ELF-1 (cell line): Measurements from ENCODE around the gene CYTH3.
"Not testable (repeated sequence)": the region's sequence is repeated elsewhere in the genome, so short reads cannot be mapped to it uniquely, and the experiment has no call there.

Experiments
- DNase-seq: peaks from one replicate; pipeline ENCODE4 v3.0.0-alpha.2; 2016; ENCODE audit warnings: low read depth, low spot score

The CYTH3 gene

DNA sequence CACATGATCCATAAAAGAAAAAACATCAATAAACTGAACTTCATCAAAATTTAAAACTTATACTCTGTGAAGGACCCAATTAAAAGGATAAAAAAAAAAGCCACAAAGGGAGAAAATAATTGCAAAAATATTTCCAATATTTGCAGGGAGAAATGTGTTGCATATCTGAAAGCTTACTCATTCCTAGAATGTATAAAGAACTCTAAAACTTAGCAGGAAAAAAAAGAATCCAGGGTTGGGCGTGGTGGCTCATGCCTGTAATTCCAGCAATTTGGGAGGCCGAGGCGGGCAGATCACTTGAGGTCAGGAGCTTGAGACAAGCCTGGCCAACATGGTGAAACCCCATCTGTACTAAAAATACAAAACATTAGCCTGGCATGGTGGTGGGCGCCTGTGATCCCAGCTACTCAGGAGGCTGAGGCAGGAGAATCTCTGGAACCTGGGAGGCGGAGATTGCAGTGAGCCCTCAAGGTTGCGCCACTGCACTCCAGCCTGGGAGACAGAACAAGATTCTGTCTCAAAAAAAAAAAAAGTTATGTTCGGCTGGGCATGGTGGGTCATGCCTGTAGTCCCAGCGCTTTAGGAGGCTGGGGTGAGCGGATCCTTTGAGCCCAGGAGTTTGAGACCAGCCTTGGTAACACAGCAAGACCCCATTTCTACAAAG lies 11.1 kb upstream of the CYTH3 start:
- not testable (repeated sequence) for DNase-seq

DNA sequence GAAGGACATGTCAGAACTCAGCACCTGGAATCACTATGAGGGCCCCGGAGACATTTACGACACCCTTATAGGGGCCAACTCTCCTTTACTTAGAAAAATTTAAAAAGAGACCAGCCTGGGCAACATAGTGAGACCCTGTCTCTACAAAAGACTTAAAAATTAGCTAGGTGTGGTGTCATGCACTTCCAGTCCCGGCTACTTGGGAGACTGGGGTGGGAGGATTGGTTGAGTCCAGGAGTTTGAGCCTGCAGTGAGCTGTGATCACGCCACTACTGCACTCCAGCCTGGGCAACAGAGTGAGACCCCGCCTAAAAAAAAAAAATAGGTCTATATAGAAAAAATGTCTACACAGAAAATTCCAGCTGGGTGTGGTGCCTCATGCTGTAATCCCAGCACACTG lies 7.5 kb upstream of the CYTH3 start:
- no peak for DNase-seq

DNA sequence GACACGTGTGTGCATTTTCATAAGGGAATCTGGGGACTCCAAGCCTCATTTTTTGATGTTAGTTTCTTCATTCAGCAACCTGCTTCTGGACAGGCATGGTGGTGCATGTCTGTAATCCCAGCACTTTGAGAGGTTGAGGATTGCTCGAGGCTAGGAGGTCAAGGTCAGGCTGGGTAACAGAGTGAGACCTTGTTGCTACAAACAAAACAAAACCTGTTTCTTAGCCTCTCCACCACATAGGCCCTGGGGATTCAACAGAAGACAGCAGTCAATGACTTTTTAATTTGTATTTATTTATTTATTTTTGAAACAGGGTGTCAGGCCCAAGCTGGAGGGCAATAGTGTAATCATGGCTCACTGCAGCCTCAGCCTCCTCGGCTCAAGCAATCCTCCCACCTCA lies 6.9 kb upstream of the CYTH3 start:
- no peak for DNase-seq

DNA sequence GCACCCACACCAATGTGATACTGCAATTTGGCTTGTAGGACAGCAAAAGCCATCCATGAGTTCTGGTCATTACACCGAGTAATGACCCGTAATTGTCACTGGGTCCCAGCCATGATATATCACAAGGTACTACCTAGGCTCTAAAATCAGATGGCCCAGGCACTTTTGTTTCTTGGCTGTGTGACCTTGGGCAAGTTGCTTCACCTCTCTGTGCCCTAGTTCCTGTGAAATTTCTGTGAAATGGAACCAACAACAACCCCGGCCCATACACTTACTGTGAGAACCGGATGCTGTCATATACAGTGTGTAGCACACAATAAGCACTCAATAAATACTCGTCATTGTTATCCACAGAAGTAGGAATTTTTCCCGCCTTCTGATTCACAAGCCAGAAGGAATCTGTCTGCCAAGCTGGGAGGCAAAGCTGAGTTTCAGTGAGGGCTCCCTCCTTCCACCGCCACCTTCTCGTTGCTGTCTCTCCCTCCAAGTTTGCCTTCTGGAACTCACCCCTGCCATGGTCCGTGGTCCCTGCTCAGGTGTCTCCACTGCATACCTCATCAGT lies 6.4 kb upstream of the CYTH3 start:
- DNase-seq, result no peak

DNA sequence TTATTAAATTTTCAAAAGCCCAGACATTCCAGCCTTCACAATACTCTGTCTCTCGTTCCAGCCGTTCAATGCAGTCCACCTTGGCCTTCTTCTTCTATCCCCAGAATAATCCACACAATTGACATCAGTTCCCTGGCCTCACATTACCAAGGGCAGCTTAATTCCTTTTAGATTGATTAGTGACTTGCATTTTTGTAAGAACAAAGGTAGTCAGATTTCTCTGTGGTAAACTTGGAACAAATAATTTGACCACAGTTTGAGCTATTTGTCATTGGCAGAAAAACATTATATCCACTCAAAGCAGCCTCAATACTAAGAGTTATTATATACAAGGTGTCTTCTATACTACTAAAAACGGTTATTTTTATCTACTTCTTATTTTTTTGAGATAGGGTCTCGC lies 5.1 kb upstream of the CYTH3 start:
- DNase-seq, result no peak

DNA sequence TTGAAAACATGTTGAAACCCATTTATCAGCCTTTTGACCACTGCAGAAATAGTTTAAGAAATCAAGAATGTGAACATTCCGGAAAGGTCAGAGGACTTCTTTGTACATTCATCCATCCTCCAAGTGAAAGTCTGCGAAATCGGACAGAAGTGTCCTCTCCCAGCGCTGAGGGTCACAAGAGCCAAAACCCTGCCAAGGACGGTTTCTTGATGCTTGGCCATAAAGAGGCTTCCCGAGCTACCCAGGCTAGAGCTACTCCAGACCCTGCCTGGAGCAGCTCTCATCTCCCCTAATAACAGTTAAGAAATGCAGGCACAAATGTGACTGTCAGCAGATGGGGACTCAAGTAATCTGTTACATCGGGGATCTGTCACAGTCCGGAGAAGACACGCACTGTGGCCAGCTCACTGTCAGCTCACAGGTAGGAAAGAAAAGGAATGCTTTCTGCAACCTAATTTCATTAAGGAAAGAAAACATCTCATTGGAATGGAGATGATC lies 4.5 kb upstream of the CYTH3 start:
- DNase-seq, result no peak

DNA sequence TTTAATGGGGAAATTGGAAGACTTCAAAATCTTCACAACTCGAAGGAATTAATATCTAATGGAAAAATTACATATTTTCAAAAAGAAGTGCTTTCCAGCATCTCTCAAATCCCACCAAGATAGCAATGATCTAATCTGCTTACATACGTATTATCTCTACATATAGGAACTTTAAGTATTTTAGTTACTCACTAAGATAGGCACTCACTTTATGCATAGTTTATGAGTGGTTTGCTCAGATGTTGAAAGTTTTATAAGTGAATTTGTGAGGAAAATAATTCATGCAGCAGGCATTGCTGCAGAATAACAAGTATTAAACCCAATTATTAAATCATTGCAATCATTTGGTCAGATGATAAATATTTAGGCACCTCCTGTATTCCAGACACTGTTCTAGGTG lies 2.3 kb upstream of the CYTH3 start:
- DNase-seq, result no peak

DNA sequence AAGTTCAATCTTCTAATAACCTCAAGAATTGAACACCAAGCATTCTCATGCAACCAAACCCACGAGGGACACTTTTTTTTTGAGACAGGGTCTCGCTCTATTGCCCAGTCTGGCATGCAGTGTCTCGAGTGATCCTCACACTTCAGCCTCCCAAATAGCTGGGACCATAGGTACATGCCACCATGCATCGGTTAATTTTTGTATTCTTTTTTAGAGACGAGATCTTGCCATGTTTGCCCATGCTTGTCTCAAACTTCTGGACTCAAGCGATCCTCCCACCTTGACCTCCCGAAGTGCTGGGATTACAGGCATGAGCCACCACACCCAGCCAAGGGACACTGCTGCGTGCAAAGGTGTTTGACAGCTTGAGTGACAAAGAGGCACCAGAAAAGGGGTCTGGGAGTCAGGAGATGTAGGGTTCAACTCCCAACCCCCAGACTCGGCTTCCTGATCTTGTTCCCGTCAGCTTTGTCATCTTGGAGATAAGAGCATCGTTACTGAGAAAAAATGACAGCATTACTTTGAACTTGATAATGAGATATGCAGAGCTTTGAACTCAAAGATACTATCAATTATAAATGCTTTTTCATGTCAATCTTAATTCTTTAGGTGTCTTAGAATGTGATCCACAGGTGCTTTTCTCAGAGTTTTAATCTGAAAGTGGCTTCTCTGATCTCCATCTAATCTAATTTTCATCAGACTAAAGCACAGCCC lies 1.6 kb upstream of the CYTH3 start:
- no peak for DNase-seq

DNA sequence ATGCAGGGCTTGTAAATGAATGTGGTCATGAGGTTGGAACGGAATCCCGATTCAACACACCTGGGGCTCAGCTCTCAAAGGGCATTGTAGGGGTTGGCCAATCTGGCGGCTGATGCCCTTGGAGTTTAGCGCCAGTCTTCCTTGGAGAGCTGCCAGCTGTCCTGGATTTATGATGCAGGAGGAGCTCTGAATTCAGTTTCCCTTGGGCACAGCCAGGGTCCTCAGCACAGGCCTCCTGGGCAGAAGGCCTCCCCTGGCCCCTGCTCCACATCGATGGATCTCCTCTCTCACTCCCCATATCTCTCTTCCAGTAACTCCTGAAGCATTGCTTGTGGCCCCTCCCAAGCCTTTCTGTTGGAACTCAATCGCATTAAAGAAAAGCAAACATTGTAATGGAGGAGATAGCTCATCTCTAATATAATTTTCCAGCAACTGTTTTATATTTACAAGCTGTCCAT lies 985 bp upstream of the CYTH3 start:
- DNase-seq, result no peak

DNA sequence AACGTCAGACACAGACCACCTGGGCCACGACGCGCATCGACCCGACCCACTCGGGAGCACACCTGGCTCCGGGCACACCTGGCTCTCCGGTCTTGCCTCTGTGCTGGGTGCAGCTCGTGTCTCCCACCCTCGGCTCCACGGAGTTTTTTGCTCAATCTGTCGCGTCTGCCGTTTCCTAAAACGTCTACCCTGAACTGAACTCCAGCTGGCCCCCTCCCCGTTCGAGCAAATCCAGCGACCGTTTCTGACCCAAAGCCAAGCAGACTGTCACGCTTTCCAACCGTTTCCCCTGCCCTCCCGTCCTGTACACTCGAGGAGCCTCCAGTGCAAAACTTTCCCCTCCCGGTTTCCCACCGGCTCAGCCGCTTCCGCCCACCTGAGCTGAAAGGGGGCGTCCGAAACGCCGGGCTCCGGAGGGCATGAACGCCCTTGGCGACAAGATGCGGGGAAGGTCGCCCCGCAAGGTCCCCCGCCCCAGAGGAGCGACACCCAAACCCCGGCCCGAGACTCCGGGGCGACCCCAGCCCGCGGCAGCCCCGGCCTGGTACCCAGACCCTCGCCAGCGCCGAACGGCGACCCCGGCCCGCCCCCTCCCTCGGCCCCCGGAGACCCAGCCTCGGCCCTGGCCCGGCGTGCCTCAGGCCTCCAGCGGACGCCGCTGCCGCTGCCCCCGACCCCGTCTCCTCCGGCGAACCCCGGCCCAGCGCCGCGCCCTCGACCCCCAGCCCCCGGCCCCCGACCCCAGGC lies 557 bp downstream of the CYTH3 start:
- DNase-seq, result peak; percentile 25

DNA sequence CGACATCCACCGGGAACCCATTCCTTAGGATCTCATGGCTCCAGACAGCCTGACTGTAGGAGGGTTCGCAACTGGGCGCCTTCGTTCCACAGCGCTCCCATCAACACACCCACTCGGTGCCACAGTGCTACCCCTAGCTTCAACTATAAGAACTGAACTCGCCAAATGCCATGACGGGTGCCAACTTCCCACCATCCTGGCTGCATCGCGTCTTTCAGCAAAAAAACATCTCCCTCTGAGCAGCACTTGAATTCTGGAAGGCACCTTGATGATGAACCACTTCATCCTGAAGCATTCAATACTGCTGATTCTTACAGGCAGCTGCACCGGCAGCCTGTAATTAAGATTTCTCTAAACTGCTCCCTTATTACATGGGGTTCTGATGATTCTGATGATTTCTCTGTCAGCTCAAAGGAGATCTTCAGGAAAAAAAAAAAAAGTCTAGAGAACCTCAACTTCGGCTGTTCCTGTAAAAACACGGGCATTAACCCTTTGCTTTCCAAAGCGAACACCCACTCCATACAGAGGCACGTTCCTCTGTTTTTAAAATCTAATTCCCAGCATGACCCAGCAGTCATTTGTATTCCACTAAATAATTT lies 1.3 kb downstream of the CYTH3 start:
- DNase-seq, result peak; percentile 23

DNA sequence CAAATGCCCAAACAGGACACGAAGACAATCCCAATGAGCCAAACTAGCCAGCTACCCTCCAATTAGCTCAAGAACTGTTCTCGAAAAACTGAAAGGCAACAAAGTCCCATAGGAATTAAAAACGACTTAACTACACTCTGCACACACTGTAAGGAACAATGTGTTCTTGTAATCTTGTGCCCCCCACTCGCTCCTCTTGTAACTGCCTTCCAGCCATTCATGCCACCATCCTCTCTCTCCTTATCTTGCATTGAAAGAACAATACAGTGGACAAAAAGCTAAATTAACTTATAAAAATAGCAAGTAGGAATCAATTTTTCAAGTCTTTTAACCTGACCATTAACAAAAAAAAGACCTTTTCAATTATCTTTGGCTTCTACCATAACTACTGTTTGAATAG lies 2.9 kb downstream of the CYTH3 start:
- no peak for DNase-seq

DNA sequence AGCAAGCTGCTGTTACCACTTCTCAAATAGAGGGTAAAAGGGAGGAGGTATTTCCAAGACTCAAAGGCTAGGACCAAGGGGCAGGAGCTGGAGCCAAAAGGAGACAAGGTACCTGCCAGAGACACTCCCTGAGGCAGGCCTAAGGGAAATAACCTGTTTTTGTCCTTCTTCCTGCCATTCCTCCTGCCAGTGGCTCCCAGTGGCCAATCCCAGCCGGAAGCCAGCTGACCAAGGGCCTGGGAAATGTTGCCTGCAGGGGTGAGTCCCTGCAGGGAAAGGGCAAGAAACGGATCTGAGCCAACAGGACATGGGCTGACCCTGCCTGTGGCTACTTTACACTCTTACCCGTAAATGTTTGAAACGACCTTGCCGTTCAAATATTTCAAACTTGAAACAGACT lies 3.5 kb downstream of the CYTH3 start:
- peak; percentile 87 for DNase-seq

DNA sequence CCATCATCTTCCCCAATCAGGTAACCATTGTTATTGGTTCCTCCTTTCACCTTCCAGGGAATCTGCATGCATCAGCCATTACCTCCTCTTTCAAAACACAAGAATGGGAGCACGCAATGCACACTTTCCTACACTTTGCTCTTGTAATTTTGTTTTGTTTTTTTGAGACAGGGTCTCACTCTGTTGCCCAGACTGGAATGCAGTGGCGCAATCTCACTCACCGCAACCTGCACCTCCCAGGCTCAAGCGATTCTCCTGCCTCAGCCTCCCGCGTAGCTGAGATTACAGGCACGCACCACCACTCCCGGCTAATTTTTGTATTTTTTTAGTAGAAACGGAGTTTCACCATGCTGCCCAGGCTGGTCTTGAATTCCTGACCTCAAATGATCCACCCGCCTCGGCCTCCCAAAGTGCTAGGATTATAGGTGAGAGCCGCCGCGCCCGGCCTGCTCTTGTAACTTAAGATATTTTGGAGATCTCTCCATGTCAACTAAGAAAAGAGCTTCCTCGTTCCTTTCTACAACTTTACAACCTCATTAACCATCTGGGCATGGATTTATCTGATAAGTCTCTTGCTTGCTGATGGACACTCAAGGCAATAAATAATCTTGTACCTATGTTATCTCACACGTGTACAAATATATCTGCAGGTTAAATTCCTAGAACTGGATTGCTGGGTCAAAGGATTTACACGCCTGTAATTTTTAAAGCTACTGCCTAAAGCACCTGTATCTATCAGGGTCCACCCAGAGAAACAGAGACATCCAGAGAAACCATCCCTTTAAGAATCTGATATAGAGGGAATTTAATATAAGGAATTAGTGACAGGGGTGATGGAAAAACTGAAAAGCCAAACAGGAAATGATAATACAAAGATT lies 4.2 kb downstream of the CYTH3 start:
- no peak for DNase-seq

DNA sequence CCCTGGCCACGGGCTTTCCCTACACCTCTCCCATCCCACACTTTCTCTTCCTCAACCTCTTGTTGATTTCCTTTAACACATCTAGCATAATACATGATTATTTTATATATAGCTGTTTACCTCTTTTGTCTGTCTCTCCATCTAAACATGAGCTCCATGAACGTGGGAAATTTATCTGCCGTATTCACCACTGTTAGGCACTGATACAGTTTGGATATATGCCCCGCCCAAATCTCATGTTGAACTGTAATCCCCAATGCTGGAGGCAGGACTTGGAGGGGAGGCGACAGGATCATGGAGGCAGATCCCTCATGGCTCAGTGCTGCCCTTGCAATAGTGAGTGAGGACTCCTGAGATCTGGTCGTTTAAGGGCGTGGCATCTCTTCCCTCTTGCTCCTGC lies 5.7 kb downstream of the CYTH3 start:
- no peak for DNase-seq

DNA sequence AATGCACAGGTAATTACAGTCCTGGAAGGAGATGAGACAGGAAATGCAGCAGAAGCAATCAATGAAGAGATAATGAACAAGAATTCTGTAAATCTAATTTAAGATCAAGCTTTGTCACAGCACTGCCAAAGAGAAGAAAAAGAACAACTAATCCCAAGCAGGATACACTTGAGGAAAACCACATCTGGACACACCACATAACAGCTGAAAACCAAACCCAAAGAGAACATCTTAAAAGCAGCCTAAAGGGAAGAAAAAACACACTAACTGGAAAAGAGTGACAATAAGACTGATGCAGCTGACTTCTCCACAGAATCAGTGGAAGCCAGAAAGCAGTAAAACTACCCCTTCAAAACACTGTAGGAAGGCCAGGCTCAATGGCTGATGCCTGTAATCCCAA lies 10.2 kb downstream of the CYTH3 start:
- DNase-seq, result no peak

DNA sequence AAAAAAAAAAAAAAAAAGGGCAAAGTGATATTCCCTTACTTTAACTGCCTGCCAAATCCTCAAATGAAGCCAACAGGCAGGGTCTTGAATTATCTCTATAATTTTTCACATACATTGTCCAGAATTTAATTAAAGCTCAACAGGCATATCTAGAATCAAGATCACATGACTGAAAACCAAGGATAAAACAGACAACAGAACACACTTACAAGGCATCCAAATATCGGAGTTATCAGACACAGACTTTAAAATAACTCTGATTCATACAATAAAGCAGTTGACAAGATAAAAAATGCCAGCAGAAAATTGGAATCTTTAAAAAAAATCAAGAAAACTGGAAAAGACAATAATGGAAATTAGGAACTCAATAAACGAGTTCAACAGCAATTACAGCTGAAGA lies 10.7 kb downstream of the CYTH3 start:
- DNase-seq, result no peak

DNA sequence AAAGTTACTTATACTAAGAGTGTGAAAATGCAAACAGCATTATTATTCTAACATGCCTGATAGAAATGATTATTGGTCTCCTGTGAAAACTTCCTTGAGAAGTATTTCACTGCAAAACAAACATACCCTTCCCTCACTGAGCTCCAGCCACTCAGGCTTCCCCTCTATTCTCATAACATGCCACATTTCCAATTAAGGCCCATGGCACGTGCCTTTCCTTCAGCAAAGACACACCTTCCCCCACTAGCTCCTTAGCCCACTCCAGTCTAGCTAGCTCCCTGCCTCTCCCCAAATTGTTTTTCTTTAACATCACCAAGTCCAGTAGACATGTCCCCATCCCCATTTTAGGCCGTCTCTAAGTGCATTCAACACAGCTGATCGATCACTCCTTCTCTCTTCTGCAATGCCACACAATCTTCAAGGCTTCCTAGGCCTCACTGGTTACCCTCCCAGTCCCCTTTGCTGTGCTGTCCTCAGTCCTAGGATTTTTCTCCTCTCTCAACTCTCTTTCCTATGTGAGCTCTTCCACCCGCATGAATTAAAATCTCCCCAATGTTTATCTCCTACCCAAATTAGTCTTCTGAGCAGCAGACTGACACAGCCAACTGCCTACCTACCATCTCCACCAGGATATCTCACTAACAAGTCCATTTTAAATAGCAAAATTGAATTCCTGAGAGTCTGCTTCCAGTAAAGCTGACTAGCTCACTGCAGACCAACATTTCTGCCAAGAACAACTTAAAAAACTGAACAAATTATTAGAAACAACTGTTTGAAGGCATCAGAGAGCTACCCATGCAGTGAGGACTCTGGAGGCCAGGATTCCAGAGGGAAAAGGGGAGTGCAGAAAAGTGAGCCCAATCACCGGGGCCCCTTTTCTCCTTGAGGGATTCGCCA lies 11.9 kb downstream of the CYTH3 start:
- DNase-seq, result no peak

DNA sequence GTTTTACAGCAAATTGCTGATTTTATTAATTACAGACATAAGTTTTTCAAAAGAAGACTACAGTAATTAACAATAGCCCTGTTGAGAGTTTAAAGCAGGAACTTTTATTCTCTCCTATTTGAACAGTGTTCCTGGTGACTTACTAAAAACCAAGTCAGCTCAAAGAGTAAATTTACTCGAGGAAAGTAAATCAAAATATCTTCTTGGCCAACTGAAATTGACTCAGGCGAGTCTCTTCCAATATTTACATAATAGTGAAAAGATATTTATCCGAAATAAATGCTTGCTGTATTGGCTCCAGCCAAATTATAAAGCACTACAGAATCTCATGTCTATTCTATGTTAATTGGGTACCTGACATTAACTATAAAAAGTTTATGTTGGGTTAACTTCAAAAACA lies 13.2 kb downstream of the CYTH3 start:
- no peak for DNase-seq
